NCI-H345 (cell line): ENCODE results near the gene VPS25.
"Not testable (repeated sequence)": the region's sequence is repeated elsewhere in the genome, so short reads cannot be mapped to it uniquely, and the experiment has no call there.

ENCODE experiments used
- DNase-seq: peaks from one replicate; lab custom pipeline; 2025; lab: John Stamatoyannopoulos, UW

Gene VPS25

DNA sequence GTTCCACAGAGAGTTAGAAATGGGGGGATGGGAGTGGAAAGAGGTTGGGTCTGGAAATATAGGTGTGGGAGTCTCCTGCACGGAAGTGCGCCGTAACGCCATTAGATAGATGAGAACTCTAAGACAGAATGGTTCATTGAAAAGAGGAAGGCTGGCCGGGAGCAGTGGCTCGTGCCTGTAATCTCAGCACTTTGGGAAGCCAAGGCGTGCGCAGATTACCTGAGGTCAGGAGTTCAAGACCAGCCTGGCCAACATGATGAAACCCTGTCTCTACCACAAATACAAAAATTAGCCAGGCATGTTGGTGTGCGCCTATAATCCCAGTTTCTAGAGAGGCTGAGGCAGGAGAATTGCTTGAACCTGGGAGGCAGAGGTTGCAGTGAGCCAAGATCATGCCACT lies 5.2 kb upstream of the VPS25 start:
- not testable (repeated sequence) for DNase-seq

DNA sequence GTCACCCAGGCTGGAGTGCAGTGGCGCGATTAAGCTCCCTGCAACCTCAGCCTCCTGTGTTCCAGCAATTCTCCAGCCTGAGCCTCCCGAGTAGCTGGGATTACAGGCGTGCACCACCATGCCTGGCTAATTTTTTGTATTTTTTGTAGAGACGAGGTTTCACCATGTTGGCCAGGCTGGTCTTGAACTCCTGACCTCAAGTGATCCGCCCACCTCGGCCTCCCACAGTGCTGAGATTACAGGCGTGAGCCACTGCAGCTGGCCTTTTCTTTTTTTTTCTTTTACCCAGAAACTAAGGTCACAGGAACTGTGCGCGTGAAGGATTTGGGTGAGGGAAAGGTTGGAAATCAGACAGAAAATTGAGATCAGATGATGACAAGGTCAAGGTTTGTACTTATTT lies 3.3 kb upstream of the VPS25 start:
- DNase-seq, result not testable (repeated sequence)

DNA sequence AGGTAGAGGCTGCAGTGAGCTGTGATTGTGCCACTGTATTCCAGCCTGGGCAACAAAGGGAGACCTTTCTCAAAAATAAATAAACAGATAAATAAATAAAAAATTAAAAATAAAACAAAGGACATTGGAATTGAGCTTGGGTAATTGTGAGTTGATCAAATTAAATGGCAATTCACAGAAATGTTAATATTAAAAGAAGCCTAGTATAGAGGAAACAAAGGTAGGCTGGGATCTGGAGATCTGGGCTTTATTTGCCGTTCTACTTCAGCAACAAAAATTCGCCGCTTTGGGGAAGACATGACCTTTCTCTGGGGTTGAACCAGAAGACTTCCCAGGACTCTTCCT lies 332 bp upstream of the VPS25 start:
- DNase-seq, result no peak

DNA sequence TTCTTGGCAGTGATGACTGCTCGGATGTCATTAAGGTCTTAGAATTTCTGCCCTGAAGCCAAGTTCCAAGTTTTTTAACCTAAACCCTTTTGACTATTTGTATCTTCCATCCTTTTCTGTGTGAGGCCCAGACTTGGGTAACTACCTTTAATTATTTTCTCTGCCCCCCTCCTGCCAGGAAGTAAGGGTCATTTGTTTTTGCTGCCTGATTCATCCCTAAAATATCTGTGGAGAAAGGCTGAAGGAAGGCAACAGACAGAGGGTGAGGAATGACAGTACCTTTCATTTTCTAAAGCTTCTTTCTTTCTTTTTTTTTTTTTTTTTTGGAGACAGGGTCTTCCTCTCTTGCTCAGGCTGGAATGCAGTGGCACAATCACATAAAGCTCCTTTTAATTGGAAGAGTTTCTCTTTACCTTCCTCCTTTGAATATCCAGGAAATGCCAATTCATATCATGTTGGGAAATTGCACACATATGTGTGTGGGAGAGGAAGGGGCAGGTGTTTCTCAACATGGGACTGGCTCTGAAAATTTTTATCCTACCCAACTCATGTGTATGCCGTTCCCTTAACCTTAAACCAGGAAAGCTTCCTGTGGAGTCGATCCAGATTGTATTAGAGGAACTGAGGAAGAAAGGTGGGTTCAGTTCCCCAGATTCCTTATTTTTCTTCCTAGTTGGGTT lies 957 bp downstream of the VPS25 start:
- no peak for DNase-seq

DNA sequence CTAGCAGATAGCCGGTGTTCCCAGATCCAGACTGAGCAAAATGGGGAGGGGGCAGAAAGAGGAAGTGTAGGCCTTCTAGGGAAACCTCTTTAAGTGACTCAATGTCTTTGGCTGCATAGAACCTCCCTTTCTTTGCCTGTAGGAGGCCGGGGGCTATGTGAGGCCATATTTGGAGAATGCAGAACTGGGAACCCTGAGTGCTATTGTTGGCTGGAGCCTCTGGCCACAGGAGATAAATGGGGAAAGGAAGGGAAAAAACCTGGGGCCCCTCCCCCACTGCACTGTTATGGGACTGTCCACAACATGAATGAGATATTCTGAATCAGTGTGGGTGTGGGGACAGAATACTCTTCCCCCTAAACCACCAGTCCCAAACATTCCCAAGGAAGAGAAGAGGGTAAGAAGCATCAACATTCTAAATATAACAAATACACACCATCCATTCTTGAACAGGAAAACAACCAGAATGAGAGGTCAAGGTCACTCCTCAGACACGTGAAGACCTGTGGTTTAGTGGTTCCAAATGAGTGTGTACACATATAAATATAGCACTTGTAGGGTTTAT lies 2.4 kb downstream of the VPS25 start:
- DNase-seq, result no peak

DNA sequence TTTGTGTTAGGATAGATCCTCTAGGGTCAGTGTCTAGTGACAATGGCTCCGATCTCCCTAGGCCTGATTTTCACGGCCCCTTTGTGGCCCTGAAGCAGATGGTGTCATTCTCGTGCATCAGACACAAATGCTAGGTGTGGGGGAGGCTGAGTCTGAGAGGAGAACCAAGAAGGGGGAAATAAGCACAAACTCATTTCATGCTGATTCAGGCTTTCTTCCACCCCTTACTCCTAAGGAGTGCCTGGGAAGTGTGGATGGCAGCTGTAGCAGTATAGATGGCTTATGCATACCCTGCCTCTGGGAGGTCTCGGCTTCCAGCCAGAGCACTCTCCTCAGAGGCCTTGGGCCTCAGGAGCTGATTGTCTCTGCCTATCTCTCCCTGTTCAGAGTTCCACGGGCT lies 5.3 kb downstream of the VPS25 start:
- no peak for DNase-seq

DNA sequence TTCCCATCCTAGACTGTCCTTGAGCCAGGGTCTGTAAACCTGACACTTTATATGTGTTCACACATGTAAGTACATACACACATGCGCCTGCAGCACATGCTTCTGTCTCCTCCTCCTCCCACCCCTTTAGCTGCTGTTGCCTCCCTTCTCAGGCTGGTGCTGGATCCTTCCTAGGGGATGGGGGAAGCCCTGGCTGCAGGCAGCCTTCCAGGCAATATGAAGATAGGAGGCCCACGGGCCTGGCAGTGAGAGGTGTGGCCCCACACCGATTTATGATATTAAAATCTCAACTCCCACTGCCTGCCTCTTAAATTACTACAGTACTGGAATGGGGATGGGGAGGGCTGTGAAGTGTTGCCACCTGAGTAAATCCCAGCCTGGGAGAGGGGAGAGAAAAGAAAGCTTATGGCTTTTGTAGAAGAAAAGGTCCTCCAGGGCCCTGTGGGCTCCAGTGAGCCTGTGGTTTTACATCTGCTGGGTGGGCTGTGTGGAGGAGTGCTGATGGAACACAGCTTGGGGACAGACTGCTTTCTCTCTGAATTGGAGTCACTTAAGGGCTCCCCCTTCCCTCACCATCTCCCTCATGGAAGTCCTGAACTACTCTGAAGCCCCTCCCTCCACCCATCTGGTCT lies 6.2 kb downstream of the VPS25 start:
- no peak for DNase-seq

DNA sequence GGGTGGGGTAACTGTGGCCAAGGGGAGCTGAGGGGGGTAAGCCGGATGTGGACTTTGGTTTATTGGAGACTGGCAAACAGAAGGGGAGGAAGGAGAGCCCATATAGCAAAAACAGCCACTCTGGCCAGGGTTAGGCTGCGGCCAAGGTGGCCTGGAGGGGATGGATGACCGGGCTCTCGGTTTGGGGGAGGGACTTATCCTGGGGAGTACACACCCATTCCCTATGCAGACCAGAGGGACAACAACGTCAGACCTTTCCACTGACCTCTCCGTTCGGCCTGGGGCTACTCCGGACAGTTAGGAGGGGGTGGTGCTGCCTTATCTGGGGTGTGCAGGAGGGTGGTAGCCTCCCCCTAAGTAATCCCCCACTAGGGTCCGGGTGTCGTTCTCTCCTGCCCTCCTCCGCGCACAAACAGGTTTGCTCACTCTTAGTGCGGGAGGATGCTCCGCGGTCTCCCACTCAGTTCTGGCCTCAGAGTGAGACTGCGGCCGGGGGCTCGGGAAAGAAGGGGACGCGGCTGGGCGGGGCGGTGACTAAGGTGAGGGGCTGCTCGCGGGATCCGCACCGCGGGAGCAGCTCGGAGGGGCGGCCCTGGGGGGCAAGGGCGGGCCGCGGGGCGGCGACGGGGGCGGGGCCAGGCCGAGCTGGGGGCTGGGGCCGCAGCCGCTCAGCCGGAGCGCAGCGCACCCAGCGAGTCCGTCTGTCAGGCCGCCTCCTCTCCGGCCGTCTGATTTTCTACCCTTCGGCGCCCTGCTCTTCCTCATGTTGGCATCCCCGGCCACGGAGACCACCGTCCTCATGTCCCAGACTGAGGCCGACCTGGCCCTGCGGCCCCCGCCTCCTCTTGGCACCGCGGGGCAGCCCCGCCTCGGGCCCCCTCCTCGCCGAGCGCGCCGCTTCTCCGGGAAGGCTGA lies 6.9 kb downstream of the VPS25 start, which contains the start of gene WNK4:
Gene WNK4 (plus strand): TSS at position 675 of the 915 bp plus-strand sequence. CDS start 89 bp downstream, at position 764.
- DNase-seq, result no peak

DNA sequence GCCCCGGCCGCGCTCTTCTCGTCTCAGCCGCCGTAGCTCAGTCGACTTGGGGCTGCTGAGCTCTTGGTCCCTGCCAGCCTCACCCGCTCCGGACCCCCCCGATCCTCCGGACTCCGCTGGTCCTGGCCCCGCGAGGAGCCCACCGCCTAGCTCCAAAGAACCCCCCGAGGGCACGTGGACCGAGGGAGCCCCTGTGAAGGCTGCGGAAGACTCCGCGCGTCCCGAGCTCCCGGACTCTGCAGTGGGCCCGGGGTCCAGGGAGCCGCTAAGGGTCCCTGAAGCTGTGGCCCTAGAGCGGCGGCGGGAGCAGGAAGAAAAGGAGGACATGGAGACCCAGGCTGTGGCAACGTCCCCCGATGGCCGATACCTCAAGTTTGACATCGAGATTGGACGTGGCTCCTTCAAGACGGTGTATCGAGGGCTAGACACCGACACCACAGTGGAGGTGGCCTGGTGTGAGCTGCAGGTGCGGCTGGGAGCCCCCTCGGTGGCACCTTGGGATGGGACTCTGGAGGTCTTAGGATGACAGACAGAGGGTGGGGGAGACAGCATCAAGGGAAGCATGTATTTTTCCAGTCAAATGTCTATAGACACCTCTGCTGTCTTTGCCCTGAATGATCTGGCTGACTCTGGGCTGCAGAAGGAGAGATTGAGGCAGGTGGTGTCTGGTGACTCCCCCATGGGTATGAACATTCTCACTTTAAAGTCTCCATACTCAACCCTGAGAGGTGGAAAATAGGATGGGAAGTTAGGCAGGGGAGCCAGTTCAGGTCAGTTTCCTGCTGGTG lies 7.8 kb downstream of the VPS25 start:
- no peak for DNase-seq

DNA sequence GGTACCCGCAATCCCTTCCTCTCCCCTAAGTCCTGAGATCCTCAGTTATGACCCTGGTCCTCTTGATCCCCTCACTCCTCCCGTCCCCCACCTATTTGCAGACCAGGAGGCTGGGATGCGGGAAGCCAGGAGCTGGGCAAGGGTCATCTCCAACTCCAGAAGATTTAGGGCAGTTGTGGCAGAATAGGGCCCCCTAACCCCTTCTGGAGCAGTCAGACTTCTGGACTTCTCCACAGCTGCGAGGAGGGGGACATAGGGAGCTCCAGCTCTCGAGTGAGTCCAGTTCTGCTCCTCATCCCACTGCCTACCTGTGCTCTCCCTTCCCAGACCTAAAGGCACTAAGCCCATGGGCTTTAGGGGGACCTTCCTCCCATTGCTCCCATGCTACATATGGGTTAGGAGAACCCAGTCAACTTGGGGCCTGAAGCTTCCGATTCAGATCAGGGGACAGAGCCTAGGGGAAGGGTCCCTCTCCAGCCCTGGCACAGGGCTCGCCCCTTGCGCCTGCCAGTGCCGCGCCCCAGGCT lies 8.5 kb downstream of the VPS25 start:
- no peak for DNase-seq

DNA sequence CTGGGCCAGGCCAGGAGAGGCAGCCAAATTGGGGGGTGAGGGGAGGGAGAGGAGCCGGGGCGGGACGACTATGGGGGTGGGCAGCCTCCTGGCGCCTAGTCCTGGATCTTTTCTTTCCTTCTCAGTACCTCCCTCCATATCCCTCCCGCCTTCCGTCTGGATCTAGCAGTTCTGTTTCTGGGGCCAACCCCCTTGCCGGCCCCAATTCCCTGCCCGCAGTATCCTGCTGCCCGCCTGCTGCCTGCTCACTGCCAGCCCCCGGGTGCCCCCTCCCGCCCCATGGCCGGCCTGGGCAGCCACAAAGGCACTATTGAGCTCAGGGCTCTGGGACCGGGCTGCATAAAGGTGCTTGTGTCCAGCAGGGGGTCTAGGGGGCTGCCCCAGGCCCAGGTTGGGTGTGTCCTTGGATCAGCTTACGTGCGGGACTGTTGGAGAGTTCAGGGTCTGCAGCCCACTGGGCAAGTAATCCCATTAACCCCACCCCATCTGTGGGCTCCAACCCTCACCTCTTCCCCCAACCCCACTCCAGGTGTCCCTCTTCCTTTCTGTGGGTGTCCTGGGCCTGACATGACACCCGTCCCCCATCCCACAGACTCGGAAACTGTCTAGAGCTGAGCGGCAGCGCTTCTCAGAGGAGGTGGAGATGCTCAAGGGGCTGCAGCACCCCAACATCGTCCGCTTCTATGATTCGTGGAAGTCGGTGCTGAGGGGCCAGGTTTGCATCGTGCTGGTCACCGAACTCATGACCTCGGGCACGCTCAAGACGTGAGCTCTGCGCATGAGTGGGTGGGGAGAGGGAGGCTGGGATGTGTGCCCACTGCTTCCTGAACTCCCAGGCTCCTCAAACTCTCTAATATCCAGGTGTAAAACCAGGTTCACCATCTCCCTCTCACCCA lies 9.2 kb downstream of the VPS25 start:
- no peak for DNase-seq

DNA sequence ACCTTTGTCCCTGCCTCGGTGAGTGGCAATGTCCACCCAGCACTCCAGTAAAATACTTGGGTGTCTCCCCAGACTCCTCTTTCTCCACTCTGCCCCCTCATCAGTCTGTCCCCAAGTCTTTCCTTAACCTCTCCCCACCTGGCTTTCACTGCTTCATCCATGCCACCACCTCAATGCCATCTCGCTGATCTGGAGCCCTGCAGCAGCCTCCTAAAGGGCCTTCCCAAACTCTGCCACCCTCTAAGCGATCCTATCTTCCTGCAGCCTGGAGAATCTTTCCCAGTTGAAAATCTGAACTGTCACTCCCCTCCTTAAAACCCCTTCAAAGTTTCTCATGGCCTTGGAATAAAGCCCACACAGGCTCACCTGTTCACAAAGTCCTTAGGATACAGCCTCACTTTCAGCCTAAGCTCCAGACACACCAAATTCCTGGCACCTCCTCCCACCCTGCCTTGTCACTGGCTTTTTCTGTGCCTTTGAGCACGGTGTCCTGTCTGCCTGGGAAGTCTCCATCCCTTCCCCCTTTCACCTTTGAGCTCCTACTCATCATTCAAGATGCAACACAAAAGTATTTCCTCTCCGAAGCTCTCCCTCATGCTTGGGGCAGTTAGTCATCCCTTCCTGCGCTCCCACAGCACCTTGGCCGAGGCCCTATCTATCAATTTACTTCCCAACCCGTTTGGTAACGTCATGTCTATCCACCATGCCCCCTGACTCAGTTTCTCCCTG lies 10.0 kb downstream of the VPS25 start:
- DNase-seq, result no peak

DNA sequence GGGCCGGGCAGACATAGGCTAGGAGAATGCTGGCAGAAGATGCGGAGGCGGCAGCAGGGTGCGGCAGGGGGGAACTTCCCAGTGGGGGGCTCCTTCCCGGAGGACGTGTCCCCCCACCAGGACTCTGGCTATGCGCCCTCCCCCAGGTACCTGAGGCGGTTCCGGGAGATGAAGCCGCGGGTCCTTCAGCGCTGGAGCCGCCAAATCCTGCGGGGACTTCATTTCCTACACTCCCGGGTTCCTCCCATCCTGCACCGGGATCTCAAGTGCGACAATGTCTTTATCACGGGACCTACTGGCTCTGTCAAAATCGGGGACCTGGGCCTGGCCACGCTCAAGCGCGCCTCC lies 10.5 kb downstream of the VPS25 start:
- DNase-seq, result no peak

DNA sequence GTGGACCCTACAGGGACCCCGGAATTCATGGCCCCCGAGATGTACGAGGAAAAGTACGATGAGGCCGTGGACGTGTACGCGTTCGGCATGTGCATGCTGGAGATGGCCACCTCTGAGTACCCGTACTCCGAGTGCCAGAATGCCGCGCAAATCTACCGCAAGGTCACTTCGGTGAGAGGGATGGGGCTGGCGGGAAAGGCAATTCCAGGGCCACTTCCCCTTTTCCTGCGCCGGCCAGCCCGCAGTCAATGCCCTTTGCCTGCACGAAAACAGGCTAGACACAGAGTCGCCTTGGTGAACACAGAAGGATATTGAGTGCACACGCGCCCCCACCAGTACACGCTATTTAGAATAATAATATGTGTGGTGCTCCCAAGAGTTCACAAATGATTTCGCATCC lies 11.2 kb downstream of the VPS25 start:
- DNase-seq, result no peak

DNA sequence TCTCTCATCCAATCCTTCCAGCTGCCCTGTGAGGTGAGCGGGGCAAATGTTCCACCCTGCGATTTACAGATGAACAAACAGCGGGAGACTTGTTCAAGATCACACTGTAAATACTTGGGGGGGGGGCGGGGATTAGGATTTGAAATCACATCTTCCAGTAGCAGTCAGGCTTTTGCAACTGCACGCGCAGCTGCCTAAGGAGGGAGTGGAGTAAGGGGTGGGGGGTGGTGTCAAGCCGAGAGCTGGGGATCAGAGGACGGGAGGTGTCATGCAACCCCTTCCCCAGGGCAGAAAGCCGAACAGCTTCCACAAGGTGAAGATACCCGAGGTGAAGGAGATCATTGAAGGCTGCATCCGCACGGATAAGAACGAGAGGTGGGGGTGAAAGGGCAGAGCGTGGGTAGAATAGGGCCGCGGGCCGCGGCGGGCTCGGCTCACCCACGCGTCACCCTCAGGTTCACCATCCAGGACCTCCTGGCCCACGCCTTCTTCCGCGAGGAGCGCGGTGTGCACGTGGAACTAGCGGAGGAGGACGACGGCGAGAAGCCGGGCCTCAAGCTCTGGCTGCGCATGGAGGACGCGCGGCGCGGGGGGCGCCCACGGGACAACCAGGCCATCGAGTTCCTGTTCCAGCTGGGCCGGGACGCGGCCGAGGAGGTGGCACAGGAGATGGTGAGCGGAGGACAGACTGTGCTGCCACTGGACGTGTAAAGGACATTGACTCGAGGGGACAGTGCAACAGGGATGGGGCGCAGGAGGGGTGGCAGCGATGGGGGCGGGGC lies 11.8 kb downstream of the VPS25 start:
- no peak for DNase-seq

DNA sequence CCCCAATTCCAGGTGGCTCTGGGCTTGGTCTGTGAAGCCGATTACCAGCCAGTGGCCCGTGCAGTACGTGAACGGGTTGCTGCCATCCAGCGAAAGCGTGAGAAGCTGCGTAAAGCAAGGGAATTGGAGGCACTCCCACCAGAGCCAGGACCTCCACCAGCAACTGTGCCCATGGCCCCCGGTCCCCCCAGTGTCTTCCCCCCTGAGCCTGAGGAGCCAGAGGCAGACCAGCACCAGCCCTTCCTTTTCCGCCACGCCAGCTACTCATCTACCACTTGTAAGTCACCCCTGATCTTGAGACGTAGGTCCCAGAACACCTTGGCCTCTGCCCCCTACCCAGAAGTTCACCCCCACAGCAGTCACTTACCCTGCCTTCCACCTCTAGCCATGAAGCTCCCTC lies 14.0 kb downstream of the VPS25 start:
- no peak for DNase-seq

DNA sequence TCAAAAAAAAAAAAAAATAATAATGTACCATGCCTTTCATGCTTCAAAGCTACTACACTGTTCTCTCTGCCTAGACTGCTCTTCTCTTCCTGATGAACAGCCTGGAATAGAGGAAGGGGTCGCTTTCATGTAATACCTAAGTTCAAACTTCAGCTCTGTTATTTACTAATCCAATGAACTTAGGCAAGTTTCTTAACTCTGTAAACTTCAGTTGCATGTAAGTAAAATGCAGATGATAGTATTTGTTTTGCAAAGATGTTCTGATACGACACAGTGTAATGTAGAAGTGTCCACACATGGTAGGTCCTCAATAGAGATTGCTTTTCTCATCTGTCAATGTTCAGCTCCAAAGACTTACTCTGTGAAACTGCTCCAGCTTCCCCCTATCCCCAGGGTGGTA lies 18.7 kb downstream of the VPS25 start:
- DNase-seq, result no peak

DNA sequence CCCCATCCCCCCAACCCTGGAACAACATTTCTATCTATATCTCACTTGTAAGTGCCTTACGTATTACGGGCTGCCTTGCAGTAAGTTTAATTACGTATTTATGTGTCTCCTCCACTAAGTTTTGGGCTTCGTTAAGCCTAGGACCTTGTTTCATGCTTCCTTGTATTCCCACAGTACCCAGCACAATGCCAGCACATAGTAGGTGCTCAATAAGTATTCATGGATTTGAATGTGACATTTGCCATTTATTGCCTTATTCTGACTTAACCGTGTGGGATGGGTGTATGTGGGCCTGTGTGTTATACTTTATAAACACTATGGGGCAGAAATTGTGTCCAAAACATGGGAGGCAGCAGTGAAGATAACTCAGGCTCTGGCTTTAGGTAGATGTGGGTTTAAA lies 19.3 kb downstream of the VPS25 start:
- no peak for DNase-seq

DNA sequence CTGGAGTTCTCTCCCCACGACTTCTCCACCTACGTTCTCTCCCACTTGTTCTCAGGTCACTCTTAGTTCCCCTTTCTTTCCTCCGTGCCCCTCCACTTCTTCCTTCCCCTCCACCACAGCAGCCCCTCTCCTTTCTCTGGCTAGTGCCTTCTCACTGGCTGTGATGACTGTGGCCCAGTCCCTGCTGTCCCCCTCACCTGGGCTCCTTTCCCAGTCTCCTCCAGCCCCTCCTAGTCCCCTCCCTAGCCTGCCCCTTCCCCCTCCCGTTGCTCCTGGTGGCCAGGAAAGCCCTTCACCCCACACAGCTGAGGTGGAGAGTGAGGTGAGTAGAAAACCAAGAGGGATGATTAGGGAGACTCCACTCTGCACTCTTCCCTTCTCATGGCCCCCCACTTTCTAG lies 21.8 kb downstream of the VPS25 start:
- no peak for DNase-seq
